ENCODE measurements around the gene MCC.

Gene MCC

GRCh38 chr5:113267361-113267900 lies 220.8 kb downstream of the MCC start:
- DNase-seq = no peak

GRCh38 chr5:113266913-113267227 lies 221.4 kb downstream of the MCC start:
- DNase-seq = no peak

DNA sequence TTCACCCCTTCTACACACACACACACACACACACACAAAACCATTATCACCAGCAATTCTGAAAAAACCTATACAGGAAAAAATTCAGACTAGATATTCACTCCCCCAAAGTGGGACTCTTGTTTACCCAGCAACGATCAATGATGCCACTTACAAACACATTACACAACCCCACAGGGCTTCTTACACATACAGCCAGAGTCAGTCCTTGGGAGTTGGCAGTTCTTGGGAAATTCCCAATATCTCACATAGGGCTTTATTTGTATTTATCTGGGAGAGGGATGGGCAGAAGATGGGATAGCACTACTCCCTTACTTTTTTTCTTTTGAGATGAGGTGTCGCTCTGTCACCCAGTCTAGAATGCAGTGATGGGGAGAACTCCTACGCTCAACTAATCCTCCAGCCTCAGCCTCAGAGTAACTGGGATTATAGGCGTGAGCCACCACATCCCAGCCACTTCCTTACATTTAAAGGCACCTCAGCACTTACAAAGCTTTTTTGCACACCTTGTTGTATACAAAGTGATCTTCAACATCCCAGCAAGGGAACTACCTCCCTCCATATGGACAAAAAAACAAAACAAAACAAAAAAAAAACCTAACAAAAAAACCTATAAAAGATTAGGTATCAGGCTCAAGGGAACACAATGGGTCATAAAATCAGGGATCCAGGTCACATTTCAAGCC lies 221.9 kb downstream of the MCC start:
- no peak for DNase-seq

- DNase-seq = no peak
Measured at GRCh38 chr5:113265190-113265589, 223.1 kb downstream of the MCC start.

DNA sequence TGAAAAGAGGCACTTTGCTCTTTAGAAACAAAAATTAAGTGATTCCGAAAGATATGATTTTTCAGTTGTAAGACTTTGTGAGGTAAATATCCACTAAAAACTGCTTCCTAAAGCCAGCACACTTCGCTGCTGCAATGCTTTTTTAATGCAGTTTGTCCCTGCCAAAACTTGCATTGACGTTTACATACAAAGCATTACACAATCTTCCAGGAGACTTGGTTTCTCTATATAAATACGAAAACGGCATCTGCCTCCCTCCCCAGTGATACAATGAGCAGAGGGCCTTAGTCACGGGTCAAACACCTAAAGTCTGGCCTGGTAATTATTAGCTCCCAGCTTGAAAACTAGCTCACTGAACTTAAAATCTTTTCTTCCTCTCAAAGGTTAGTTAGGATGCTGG lies 224.2 kb downstream of the MCC start:
- no peak for DNase-seq

DNA sequence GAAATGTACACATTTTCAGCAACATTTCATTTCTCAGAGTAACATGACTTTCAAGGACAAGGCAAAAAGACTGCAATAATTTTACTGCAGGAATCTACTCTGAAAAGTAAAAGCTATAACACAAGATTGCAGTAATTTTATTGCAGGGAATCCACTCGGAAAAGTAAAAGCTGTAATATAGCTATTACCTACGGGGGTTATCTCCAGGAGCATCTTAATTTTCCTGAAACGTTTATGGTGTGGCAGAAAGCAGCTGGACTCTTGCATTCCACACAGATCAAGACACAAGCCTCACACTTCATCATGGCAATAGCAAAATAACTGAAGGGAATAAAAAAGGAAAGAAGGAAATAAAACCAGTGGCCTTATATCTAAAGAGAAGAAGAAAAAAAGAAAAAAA lies 224.7 kb downstream of the MCC start:
- DNase-seq = no peak

DNA sequence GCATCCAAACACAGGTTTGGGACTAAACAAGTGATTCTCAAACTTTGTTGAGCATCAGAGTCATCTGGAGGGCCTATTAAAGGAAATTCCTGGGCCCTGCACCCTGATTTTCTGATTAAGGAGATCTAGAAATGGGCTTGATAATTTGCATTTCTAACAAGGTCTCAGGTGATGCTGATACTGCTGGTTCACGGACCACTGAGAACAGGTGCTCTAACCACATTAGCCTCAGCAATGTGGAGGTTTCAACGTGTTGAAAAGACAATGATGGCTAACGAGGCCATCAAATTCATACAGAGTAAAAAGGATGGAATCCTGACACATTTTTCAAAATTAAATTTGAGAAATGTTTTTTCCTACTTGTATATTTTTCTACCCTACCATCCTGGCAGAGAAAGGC lies 225.6 kb downstream of the MCC start:
- no peak for DNase-seq

- no peak for DNase-seq
Measured at GRCh38 chr5:113259034-113259433, 229.2 kb downstream of the MCC start.

GRCh38 chr5:113257545-113257944 lies 230.7 kb downstream of the MCC start:
- no peak for DNase-seq

DNA sequence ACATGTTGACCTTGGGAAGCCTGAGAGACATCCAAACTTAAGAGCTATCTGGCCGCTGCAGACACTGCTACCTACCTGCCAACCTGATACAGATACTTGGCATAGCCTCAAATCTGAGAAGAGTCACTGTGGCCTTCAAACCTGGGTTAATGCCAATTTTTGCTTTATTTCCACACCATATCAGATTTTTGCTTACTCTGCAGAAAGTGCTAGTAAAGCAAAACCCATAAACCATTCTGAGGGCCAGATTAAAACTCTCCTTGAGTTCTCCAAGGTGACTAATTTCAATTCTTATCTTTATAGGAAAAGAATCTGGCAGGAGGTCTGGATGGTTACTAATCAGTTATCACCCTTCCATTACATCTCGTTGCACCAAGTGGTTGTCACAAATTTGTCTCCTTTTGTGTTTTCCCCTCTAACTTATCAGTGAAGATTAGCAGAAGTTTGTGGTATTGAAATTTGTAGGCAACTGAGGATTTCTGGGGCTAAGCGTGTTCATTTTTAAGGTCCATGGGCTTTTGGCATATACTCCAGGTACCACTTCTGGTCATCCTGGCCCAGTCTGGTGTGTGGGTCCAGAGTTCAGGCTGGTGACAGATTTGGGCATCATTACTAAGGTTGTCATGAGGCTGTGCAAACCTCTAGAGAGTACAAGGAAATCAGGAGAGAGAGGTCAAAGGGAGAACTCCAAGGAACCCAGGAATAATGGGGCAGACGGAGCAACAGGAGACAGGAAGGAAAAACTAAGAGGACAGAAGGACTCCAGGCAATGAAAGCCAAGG lies 231.4 kb downstream of the MCC start:
- DNase-seq = no peak

GRCh38 chr5:113255579-113256386 lies 232.5 kb downstream of the MCC start:
- DNase-seq = no peak

DNA sequence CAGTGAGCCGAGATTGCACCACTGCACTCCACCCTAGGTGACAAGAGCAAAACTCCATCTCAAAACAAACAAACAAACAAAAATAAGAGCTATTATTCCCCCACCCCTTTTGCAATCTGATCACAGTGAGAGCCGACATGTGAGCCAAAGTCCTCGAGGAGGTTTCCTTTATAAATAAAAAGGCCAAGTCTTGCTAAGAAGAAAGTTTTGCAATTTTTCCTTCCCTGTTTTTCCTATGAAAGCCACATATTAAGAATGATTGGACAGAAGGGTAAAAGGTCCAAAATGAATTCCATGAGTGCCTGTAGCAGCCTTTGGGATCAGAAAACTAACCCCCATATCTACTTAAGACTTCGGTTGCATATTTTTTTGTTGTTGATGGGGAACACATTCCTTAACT lies 233.1 kb downstream of the MCC start:
- no peak for DNase-seq

DNA sequence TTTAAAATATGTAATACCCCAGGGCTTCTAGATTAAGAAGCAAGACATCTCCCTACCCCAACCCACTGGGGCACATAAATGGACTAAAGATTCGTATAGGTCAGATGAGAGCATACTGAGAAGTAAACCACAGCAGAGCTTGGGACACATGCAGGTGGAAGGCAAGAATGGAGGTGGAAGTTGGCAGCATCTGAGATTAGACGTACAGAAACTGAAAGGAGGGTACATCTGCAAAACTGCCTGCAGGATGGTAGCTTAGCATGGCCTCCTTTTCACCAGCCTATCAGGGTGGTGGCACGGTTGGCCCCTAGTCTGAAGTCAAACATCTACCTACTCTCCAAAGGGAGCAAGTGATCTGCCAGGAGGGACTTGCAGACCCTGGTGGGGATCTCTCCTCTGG lies 235.2 kb downstream of the MCC start:
- no peak for DNase-seq

GRCh38 chr5:113252066-113252465 lies 236.2 kb downstream of the MCC start:
- no peak for DNase-seq

- no peak for DNase-seq
Measured at GRCh38 chr5:113250341-113250953, 237.8 kb downstream of the MCC start.

GRCh38 chr5:113249206-113249605 lies 239.0 kb downstream of the MCC start:
- DNase-seq = no peak

- no peak for DNase-seq
Measured at GRCh38 chr5:113246361-113246870, 241.8 kb downstream of the MCC start.

DNA sequence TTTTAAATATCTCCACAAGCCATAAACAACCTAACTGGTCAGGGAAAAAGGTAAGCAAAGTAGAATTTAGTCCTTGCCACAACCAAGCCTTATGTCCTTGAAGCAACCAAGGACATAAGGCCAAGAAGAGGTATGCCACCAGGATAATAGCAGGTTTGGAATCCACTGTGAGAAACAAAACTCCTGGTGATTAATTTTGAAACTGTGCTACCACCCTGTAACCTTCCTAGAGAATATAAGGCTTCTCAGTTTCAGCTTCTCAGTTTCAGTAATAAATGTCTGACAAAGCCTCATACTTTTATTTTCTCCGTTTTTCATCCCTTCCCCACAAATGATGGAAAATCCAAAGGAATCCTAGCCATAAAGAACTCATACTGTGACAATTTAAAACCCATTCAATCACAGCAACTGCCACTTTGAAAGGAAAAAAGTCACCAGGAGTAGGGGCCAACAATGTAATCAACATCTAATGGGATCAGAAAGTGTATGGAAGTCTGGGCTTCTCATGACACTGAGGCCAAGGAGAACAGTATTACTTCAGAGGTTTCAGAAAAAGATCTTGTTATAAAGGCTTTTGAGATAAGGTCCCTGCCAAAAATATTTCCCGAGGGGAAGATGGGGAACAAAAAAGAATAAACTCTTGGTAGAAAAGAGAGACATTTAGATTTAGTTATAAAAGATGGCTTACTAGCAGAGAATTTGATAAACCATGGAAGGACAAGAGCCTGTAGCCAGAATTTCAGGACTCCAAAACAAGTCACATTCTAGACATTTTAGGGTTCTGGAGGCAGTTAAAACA lies 242.6 kb downstream of the MCC start:
- no peak for DNase-seq

DNA sequence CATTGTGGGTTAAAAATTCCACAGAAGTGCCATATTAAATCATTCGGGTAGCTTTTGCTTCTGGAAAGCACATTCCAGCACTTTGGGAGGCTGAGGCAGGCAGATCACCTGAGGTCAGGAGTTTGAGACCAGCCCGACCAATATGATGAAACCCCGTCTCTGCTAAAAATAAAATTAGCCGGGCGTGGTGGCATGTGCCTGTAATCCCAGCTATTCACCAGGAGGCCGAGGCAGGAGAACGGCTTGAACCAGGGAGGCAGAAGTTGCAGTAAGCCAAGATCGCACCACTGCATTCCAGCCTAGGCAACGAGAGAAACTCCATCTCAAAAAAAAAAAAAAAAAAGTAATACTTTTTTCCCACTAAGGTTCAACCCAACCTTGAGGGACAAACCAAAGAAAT lies 243.3 kb downstream of the MCC start:
- no peak for DNase-seq

- DNase-seq = no peak
Measured at GRCh38 chr5:113243349-113243664, 244.9 kb downstream of the MCC start.

DNA sequence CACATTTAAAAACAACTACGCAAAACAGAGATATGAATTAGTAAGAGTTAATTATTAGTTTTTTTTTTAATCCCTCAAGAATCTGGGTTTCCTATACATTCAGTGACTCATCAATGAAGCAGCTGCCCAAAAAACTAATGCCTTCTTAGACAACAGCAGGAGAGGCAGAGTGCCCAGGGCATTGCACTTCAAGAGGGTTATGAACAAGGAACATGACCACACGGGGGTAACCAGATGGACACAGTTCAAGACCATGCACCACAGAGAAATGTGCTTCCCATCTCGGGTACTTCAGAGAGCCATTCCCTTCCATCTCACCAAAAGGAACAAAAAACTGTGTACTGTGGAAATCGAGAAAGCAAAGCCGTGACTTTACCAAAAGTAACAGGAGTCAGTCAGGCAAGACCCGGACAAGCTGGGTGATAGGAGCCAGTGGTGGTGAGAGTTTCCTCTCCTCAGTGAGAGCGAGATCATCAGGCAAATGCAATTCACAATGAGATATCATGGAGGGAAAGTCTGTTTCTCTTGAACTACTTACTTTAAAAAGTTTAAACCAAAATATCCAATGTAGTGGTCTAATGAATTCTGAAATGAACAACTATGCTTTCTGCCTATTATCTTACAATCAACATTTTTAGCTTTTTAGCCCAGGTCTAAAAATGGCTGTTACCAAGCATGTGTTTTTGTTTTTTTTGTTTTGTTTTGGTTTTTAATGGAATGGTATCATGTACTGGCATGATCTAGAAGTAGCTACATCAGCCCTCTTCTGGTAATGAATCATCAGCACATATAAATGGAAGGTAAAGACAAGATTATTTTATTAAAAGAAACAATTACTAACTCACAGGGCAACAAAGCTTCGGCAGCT lies 245.5 kb downstream of the MCC start:
- DNase-seq = no peak
